Cardiac septum (tissue), 1 donor: ENCODE measurements around the gene BCAS1. TPM values are rescaled to one million over a fixed set of nuclear protein-coding genes. Genes with fewer than 3 reads are reported as not detected.
A peak's percentile ranks its signal among the peaks of the same experiment; 100 is the strongest.

ENCODE experiments used
- DNase-seq: peaks from one replicate; pipeline ENCODE4 v3.0.0-alpha.2; 2020; ENCODE audit warnings: low spot score
- intact Hi-C: fragments of 100-400 bp; cut with DNase I; formaldehyde crosslinking; loops from one replicate; pipeline ENCODE4 v1.14.0; 2022
- total RNA-seq: library from RNA; stranded (reverse); fragmentation: NEBNext Ultra II Directional; extraction: Animal tissue kit (Norgen Biotek cat#: 25700); gene quantifications from one replicate; pipeline ENCODE4 v1.2.1, GENCODE V29; 2021
- donor health status: DM: no; HTN: no; CAD: no.

The BCAS1 gene
- total RNA-seq, 1 donor from 2014 or later = not detected

DNA sequence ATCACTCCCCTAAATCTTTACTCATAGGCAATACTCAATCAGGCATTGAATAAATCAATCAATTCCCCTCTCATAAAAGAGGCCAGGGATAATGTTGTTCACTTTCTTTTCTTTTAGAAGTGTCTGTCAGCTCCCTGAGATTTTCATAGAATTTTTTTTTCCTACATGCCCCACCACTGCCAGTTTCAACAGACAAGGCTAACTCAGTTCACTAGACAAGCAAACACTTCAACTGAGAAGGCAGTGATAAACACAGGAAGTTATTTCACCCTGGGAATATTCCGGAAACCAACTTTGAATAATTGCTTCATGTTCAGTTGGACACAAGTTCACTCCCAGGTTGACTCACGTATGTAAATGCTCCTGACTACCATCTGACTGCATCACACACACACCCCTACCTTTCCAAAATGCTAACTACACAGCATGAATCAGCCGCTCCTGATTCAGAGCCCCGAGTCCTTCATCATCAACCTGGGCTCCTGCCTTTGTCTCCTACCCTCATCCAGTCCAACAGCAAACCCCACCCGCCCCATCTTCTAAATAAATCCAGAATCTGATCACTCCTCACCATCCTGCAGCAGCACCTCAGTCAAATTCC is 143.9 kb downstream of the BCAS1 start:
- DNase-seq = no peak
- intact Hi-C loops = no loop called here

DNA sequence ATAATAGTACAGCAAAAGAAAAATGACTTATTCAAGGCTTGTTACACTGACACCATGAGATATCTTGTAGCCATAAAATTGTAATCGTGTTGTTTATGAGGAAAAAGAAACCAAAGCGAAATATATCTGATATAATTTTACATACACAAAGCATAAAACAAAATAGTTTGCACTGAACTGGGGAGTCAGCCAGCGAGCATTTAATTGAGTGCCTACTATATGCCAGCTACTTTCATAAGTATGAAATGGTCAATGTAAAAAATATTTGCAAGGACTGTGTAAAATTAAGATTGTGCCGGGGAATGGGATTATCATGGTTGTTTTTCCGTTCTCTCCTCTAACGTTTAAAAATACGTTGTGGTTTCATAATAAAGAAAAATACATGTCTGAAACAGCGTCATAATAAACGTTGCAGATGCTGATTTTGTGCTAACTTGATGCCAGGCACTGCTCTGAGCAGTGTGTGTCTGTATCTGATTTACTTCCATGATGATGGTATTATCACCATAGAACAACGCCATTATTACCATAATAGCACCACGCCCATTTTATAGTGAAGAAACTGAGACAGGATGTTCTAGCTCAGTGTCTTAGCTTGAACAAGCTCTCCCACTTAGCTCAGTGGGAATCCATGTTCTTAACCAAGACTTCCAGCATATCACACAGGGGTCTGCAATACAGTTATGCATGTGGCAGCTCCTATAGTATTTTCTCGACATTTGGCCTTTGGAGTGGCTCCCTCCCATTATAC is 144.6 kb downstream of the BCAS1 start:
- intact Hi-C loops = no loop called here
- DNase-seq = no peak

- intact Hi-C loops = no loop called here
- DNase-seq = no peak
Measured at GRCh38 chr20:53923566-53924369, 146.6 kb downstream of the BCAS1 start.

- intact Hi-C loops = no loop called here
- no peak for DNase-seq
Measured at GRCh38 chr20:53922901-53923314, 147.5 kb downstream of the BCAS1 start.

DNA sequence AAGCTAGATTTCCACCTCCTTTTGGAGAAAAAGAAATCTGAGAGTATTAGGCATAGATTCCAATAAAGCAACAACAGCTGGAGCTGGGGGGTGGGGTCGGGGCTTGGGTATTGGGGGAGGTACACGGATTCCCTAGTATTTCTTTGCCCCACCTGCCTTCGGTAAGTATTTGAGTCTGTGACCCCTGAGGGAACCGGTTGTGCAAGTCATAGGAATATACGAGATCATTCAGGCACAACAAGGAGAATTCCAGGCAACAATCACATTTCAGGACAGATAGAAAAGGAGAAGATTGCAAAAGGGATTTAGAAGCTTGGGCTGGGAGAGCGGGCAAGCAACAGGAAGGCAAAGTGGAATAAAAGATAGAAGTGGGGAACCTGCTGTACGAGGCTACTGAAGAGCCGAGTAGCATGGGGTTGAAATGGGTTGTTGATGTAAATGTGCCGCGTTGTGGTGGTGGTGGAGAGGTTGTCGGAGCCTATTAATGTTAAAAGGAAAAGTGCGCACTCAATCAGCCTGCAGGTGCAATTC is 148.9 kb downstream of the BCAS1 start:
- DNase-seq = no peak
- intact Hi-C loops = no loop called here

GRCh38 chr20:53920647-53921245 is 149.6 kb downstream of the BCAS1 start:
- intact Hi-C loops = no loop called here

DNA sequence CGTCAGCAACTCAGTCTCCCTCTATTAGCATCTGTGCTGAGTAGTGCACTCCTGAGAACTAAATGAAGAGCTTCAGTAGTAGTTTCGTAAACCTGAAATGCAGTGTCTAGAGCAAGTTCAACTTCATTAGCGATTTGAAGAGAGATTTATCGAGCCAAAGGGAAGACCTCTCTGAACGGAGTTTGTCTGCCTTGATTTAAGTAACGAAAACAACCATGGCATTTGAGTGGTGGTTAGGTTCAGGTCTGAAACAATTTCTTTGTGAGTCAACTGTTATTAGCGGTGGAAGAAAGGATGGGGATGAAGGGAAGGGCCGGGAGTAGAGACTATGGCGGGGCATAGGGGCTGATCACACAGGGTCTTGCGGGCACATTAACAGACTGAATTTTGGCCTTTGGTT is 150.5 kb downstream of the BCAS1 start:
- intact Hi-C loops = no loop called here

More at GRCh38 chr20:53920647-53921245, 149.6 kb downstream of the BCAS1 start:
- DNase-seq = no peak

DNA sequence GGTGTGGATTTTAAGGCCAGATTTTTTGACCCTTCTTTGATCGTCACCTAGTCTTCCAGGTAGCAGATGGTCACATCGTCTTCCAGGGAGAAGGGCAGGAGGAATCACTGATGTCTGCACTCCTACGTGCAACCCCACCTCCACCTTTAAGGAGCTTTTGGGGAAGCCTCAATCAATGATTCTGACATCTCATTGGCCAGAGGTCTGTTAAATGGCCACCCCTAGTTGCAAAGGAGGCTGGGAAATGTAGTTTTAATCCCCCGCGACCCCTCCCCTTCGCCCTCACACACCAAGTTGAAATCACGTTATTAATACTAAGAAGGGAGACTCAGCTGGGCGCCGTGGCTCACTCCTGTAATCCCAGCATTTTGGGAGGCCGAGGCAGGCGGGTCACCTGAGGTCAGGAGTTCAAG is 151.4 kb downstream of the BCAS1 start:
- no peak for DNase-seq
- intact Hi-C loops = no loop called here

More for the DNA sequence above, 150.5 kb downstream of the BCAS1 start:
- DNase-seq = no peak

DNA sequence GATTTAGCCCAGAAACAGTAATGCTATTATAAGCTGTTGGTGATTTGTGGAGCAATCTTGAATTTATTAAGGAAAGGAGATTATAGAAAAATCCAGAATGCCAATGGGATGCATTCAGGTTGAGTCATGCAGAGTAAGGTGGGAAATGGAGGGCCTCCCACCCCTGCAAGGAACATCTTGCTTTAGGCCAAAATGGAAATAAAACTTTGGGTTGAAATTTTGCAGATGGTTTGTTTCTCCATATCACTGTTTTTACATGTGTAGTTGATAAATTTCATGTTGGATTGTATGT is 152.4 kb downstream of the BCAS1 start:
- intact Hi-C loops = no loop called here
- no peak for DNase-seq

DNA sequence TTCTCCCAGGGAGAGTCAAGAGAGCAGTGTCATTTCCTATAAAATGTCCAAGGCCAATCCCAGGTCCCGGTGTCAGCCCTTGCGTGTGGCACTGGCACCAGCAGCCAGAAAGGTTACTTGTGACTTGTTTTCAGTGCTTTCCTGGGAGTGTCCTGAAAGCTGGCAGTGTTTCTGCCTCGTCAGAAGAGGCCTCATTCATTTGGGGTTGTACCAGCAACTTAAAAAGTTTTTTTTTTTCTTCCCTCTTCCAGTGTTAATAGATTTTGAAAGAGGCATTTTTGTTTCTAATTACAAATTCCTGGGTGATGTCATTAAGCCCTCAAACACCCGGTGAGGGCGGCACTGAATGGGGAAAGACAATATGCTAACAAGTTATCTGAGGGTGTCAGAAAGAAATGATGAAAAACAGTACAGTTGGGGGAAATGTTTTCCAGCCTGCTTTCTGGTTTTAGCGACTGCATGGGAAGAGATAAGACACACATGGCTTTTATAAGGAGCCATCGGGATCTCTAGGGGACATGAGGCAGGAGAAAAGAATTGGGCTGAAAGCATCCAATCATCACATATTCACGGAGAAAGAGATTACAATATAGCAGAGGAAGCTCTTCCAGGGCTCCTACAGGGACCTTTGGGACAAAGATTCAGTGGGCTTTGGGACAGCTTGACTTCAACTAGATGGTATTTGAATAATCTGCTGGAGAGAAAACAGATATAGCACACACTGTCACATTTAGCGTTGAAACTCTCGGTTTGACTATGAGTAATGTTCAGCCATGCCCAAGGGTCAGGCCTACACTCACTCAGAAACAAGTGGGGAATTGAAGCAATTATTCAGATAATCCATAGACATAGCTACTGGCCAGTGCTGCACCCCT is 153.0 kb downstream of the BCAS1 start:
- intact Hi-C loops = loop anchor here (1.0 to 2.0 kb wide), 2 partner anchors 20 to 89 kb away; no protein-coding TSS in a partner anchor
- DNase-seq = no peak

DNA sequence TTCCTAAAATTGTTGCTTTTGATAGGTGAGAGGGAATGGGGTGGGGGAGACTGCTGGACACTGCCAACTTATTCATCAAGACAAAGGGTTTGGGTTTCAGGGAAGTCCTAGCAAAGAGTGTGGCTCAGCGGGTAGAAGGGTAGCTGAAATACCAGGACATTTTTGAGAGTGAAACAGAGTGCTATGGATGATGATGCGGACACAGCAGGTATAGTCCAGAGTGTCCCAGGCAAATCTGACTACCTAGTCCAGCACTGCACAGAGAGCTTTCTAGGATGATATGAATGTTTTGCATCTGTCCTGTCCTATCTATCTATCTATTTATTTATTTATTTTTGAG is 154.3 kb downstream of the BCAS1 start:
- no peak for DNase-seq
- intact Hi-C loops = loop anchor here (1.0 to 2.0 kb wide), 3 partner anchors 24 to 337 kb away; no protein-coding TSS in a partner anchor

DNA sequence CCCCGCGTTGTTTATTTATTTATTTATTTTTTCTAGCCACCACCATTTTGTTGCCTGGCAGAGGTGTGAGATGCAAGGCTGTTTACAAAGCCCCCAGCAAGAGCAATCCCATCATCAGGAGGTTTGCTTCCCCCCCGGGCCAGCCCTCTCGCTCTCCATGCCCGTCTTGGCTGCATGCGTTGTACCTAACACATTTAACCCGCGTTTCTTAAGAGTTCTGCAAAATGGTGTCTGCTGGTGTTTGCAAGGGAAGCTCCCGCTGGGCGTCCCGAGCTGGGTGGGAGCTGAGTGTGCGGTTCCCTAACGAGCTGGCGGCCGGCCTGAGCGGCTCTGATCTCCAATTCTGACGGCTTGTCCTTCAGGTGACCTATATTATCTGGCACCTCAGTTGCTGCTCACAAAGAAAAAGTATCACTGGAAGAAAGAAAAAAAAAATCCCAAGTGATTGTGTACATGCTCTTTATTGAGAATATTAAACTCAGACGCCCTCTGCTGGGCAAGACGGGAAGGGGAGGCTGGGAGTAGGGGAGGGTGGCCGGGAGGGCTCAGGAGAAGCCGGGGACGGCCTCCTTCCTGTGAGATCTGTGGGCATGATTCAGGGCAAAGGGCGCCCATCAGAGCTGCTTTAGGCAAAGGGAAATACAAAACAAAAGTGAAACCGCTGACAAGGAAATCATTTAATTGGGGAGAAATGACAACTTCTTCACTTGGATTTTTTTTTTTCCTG is 154.8 kb downstream of the BCAS1 start:
- DNase-seq = peak; percentile 97

DNA sequence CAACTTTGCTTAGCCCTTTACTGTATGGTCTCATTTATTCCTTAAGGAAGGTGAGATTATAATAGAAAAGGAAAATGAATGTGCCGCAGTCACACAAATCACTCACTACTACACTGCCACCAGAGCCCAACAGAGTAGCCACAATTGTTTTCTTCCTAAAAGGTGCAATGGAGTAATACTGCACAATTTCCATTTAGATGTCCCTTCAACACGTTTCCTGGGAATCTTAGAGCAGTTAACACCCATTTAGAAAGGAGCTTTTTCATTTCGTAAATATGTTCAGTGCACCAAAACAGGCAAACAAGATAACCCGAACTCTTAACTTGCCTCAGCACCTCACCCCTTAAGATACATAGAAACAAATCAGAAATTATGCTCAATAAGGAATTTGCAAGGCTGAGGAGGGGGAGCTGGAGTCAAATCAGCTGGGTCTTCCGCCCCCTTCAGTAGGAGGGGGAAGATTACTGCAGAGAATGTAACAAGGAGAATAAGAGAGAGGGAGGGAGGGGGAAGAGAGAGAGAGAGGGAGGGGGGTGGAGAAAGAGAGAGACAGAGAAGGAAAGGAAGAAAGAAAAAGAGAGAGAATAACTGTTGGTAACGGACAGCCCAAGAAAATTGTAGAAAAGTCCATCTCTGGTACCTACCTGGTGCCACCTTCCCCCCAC is 155.5 kb downstream of the BCAS1 start:
- intact Hi-C loops = no loop called here
- DNase-seq = no peak

More for the DNA sequence above, 154.8 kb downstream of the BCAS1 start:
- intact Hi-C loops = loop anchor here (1.0 to 2.0 kb wide), 3 partner anchors 25 to 336 kb away; no protein-coding TSS in a partner anchor

DNA sequence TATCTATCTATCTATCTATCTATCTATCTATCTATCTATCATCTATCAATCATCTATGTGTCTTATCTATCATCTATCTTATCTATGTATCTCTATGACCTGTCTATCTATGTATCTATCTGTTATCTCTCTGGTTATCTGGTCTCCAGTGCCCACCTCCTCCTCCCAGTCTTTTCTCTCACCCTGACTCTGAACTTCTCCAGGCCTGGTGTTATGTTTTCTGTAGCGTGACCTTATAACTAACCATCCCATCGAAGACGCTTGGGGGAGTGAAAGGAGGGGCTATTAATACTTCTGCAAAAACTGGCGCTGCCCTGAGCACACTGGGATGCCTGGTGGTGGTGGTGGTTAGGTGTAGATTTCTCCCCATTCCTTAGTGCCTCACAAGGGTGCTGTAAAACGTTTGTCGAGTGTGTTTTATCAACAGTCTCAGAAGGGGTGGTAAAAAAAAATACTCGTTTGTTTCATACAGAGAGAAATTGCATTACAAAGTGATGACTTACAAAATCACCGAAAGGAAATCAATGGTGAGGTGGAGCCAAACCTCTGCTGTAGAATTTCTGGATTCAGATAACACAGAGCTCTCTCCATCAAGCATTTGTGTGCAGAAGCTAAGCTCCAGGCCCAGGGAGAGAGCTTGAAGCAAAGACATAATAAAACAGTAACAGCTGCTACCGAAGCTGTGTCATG is 156.2 kb downstream of the BCAS1 start:
- intact Hi-C loops = no loop called here
- DNase-seq = no peak

GRCh38 chr20:53911301-53911700 is 159.1 kb downstream of the BCAS1 start:
- no peak for DNase-seq
- intact Hi-C loops = no loop called here

- intact Hi-C loops = no loop called here
- no peak for DNase-seq
Measured at GRCh38 chr20:53910351-53911002, 159.9 kb downstream of the BCAS1 start.
